Osteoblast (primary cell): ENCODE measurements around the gene MED10. TPM values are rescaled to one million over a fixed set of nuclear protein-coding genes. Genes with fewer than 3 reads are reported as not detected.
"Not testable (repeated sequence)": the region's sequence is repeated elsewhere in the genome, so short reads cannot be mapped to it uniquely, and the experiment has no call there.

Source experiments
- DNase-seq: peaks from one replicate; pipeline ENCODE4 v3.0.0; 2011; ENCODE audit warnings: low spot score, mixed read lengths; ENCODE audit not compliant: insufficient read length; ENCODE audit errors: missing footprints
- H2AFZ ChIP-seq: 2 replicates; pipeline ENCODE4 v1.6.0; 2011; ENCODE audit warnings: mild to moderate bottlenecking, low read length
- H3K27ac ChIP-seq: 2 replicates; pipeline ENCODE4 v1.5.1; 2011; ENCODE audit warnings: mild to moderate bottlenecking, low read depth, low read length, moderate library complexity
- H3K27me3 ChIP-seq: 2 replicates; pipeline ENCODE4 v1.6.0; 2012; ENCODE audit warnings: mild to moderate bottlenecking, control low read depth, inconsistent platforms, low read length, moderate library complexity; ENCODE audit not compliant: insufficient read depth
- H3K36me3 ChIP-seq: 2 replicates; pipeline ENCODE4 v1.5.1; 2011; ENCODE audit warnings: mild to moderate bottlenecking, low read length, control low read depth, moderate library complexity; ENCODE audit not compliant: insufficient read depth
- H3K4me1 ChIP-seq: 2 replicates; pipeline ENCODE4 v1.5.1; 2011; ENCODE audit warnings: mild to moderate bottlenecking, low read length, control low read depth, moderate library complexity; ENCODE audit not compliant: insufficient read depth
- H3K4me2 ChIP-seq: 2 replicates; pipeline ENCODE4 v1.6.0; 2011; ENCODE audit warnings: mild to moderate bottlenecking, low read length; ENCODE audit not compliant: insufficient read depth
- H3K4me3 ChIP-seq: fragments of 200-600 bp; sonication (generic); 3 replicates; pipeline ENCODE4 v1.5.1; 2012; ENCODE audit warnings: mild to moderate bottlenecking, low read length, inconsistent platforms; ENCODE audit not compliant: insufficient read depth
- H3K79me2 ChIP-seq: 2 replicates; pipeline ENCODE4 v1.6.0; 2012; ENCODE audit warnings: mild to moderate bottlenecking, low read length, control low read depth, inconsistent platforms; ENCODE audit not compliant: insufficient read depth
- H3K9me3 ChIP-seq: 2 replicates; pipeline ENCODE4 v1.5.1; 2011; ENCODE audit warnings: low read depth, low read length, control low read depth
- H4K20me1 ChIP-seq: 2 replicates; pipeline ENCODE4 v1.6.0; 2012; ENCODE audit warnings: mild to moderate bottlenecking, low read length, control low read depth; ENCODE audit not compliant: insufficient read depth
- CTCF ChIP-seq: IDR thresholded peaks from 2 replicates; pipeline ENCODE4 v1.5.1; 2011; ENCODE audit warnings: mild to moderate bottlenecking, low read depth, low read length, moderate library complexity; ENCODE audit errors: extremely low read depth
- total RNA-seq: library from RNA; depleted of rRNA; stranded (reverse); fragments of >200 nt; gene quantifications from 2 replicates; pipeline ENCODE4 v1.2.3, GENCODE V29; 2012

The MED10 gene
- total RNA-seq, 1 donor, result 13.4 TPM

GRCh38 chr5:6358434-6358820, 19.9 kb downstream of the MED10 start:
- no peak for TF ChIP-seq CTCF
- no peaks in the 10 kb centered on the region for H3K36me3 ChIP-seq
- no peak overlapping the region for H2AFZ ChIP-seq
- H4K20me1 ChIP-seq, result no peaks in the 10 kb centered on the region
- H3K79me2 ChIP-seq, result no peaks in the 10 kb centered on the region
- no peaks in the 10 kb centered on the region for H3K27me3 ChIP-seq
- no peak overlapping the region for H3K27ac ChIP-seq
- H3K9me3 ChIP-seq, result no peaks in the 10 kb centered on the region
- H3K4me3 ChIP-seq, result no peak overlapping the region
- no peak overlapping the region for H3K4me2 ChIP-seq
- no peaks in the 10 kb centered on the region for H3K4me1 ChIP-seq
- DNase-seq, result no peak

GRCh38 chr5:6357817-6358433, 20.4 kb downstream of the MED10 start:
- H3K79me2 ChIP-seq, H3K27me3 ChIP-seq, H3K4me2 ChIP-seq, H3K4me3 ChIP-seq, H3K27ac ChIP-seq, H3K4me1 ChIP-seq, DNase-seq, H2AFZ ChIP-seq, H3K36me3 ChIP-seq, H3K9me3 ChIP-seq, H4K20me1 ChIP-seq: not testable (repeated sequence)

GRCh38 chr5:6356578-6357164, 21.7 kb downstream of the MED10 start:
- Histone ChIP-seq H3K27me3 (no peaks in the 10 kb centered on the region), H2AFZ (no peak overlapping the region), H3K79me2 (no peaks in the 10 kb centered on the region), H3K27ac (no peak overlapping the region), H3K36me3 (no peaks in the 10 kb centered on the region), H3K4me3 (no peak overlapping the region), H4K20me1 (no peaks in the 10 kb centered on the region), H3K4me1 (no peaks in the 10 kb centered on the region), H3K9me3 (no peaks in the 10 kb centered on the region), H3K4me2 (no peak overlapping the region)
- TF ChIP-seq CTCF, result no peak
- no peak for DNase-seq

- no peak overlapping the region for H3K4me3 ChIP-seq
- no peak overlapping the region for H3K4me2 ChIP-seq
- H4K20me1 ChIP-seq, result no peaks in the 10 kb centered on the region
- H3K9me3 ChIP-seq, result no peaks in the 10 kb centered on the region
- no peak overlapping the region for H3K27ac ChIP-seq
- DNase-seq, result no peak
- no peak overlapping the region for H2AFZ ChIP-seq
- H3K36me3 ChIP-seq, result no peaks in the 10 kb centered on the region
- no peak for TF ChIP-seq CTCF
- no peaks in the 10 kb centered on the region for H3K79me2 ChIP-seq
- no peaks in the 10 kb centered on the region for H3K4me1 ChIP-seq
- no peaks in the 10 kb centered on the region for H3K27me3 ChIP-seq
These were observed 23.1 kb downstream of the MED10 start for GRCh38 chr5:6355294-6355693.
